SK-N-MC (cell line): ENCODE measurements around the gene DDHD1.

Experiments
- EZH2 ChIP-seq: fragments of 200-600 bp; sonication (generic); IDR thresholded peaks from one replicate; pipeline ENCODE4 v1.6.1; 2017; ENCODE audit warnings: antibody characterized with exemption
- POLR2AphosphoS5 ChIP-seq: IDR thresholded peaks from 2 replicates; pipeline ENCODE4 v1.6.1; 2012; ENCODE audit warnings: mild to moderate bottlenecking, low read depth, low read length, borderline replicate concordance

DNA sequence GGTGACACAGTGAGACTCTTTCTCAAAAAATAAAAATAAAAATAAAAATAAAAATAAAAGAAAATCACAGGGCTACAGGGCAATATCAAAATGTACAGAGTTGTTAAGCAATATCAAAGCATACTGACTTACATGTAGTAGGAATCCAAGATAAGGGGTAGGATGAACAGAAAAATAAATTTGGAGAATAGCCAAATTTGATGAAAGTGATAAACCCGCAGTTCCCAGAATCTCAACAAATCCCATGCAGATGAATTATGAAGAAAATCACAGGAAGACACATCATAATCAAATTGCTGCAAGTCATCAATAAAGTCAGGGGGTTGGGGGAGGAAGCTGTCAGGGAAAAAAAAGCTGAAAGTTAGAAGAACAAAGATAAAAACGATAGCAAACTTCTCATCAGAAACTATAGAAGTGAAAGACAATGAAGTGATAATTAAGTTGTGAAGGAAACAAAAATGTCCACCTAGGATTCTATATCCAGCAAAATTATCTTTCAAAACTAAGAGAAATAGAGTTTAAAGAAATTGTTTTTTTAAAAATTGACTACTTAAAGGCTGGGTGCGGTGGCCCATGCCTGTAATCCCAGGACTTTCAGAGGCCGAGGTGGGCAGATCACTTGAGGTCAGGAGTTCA lies 15.4 kb downstream of the DDHD1 start:
- no peak for TF ChIP-seq POLR2AphosphoS5
- no peak for TF ChIP-seq EZH2
